CD4-positive, alpha-beta T cell treated with Interleukin-4 for 4 hours (primary cell): ENCODE measurements around the gene DCP2.

Experiments used
- DNase-seq: peaks from one replicate; pipeline ENCODE4 v3.0.0-alpha.2; 2020

The DCP2 gene

DNA sequence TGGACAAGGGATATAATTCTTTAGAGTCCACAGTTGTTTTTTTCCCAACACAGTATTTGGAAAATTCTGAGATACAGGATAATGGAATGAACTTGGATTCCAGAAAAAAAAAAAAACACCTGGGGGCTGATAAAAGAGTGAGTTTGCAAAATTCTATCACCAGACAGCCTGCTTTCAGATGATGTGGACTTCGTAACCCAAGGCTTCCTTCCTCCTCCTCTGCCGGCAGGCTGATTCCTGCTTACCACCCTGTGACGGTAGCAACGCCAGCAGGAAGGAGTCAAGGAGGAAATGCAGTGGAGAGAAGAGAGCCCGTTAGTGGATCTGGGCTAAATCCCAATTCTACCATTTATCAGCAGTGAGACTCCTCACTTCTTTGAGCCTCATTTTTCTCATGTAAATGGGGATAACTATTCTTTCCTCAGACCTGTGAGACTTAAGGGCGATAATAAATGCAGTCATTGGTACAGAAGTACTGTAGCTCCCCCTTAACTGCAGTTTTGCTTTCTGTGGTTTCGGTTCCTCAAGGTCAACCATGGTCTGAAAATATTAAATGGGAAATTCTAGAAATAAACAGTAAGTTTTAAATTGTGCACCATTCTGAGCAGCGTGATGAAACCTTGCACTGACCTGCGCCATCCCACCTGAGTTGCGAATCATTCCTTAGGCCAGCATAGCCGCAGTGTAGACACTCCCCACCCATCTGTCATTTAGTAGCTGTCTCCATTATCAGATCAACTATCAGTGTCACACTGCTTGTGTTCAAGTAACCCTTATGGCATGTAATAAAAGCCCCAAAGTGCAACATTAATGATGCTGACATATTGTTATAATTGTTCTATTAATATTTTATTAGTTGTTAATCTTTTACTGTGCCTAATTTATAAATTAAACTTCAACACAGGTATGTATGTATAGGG, 71.4 kb downstream of the DCP2 start:
- no peak for DNase-seq

DNA sequence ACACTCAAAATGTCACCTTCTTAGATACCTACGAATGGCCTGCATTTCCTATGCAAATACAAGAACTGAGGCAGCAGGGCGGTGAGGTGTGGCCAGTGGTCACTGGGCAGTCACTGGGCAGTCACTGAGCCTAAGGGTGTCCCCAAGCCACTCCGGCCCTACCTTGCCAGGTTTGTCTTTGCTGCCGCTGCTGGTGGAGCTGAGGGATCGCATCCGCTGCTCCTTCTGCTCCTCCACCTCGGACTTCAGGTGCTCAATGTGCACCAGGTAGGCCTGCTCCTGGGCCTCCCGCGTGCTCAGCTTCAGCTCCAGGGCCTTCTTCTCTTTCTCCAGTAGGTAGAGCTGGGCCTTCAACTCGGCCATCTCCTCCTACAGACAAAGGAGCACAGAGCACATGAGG, 72.3 kb downstream of the DCP2 start:
- DNase-seq = no peak

DNA sequence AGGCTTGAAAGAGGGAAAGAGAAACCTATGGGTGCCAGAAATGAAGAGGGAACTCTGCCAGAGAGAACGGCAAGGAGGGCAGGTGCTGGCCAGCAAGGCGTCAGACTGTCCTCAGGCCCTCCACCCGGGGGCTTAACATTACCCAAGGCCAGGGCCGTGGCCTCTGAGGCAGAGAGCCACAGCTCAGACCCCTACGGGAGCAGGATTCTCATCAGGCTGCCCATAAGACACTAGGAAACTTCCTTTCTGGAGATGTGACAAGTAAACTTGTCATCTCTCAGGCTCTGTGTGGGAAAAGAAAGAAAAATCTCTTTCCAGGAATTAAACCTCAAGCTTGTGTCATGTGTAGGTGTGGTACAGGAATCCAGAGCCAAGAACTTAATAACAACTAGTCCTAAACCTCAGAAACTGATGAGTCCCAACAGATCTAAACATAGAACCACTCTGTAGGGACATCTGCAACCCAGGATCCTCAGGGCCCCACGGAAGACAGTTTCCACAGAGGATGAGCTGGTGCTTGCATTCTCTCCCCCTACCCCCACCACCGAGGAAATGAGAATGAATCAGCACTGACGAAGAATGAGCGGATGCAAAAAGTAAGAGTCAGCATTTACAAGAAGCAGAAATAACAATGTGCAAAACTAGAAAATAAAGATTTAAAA, 74.3 kb downstream of the DCP2 start:
- DNase-seq = no peak

DNA sequence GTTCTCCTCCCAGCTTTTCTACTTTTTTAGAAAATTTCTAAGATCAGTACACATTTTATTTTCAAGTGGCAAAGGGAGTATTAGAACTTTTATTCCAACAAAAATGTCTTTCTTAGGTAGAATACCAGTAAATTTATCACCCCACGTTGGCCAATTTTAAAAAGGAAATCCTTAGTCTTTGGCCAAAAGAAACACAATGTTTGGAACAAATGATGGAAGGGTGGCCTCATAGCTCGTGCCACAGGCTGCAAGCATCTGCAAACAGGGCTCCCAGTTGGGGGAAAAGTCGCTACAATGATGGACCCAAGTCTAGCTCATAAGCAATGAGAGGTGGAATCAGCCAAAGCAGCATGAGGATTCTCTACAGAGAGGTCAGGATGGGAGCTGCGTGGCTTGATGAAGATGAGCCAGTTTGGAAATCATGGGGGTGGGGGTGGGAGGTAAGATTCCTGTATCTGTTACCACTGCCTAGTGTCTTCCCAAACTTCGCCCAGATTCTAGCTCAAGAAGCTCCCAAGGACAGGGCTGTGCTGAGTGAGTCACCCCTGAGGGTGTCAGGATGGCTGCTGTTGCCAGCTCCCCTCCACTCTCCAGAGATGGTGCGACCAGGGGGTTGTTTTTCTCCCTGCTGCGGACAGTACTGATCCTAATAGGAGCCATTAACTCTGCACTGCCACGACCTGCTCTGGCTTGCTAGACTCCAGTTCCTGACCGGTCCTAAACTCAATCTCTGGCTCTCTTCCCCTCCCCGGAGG, 75.6 kb downstream of the DCP2 start:
- DNase-seq = no peak

DNA sequence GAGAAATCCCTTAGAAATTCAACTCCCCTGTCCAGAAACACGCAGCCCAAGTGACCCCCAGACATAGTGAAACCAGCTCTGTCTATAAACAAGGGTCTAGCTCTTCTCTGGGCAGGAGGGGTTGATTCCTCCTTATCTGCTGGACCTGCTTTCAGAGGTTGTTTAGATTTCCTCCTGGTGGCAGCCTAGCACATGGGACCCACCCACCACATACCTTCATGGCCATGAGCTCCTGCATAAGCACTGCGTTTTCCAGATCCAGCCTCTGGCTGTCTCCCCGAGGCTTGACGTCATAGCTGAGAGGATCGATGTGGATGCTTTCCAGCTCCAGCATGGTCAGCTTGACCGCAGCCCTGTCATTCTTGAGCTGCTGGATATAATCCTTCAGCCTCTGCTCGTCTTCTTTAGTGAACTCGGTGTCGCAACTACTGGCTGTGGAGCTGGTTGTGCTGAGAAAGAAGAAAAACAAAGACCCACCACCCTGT, 77.0 kb downstream of the DCP2 start:
- DNase-seq = no peak

DNA sequence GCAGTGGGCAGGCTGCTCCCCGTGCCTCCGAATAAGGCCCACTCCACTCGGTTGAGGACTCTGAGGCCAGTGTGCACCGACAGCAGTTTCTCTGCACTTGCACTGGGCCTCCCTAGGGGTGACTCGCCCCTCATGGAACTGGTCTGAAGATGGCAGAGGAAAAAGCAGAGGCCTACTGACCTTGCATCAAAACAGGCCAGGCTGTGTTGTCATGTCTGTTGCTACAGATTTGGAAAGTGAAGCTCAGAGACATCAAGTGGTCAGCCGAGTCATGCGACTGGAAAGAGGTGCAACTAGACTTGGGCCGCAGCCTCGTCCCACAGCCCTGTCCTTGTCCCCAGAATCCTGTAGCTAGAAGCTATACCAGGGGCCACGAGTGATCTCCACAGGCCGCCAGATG, 78.3 kb downstream of the DCP2 start:
- DNase-seq = no peak

DNA sequence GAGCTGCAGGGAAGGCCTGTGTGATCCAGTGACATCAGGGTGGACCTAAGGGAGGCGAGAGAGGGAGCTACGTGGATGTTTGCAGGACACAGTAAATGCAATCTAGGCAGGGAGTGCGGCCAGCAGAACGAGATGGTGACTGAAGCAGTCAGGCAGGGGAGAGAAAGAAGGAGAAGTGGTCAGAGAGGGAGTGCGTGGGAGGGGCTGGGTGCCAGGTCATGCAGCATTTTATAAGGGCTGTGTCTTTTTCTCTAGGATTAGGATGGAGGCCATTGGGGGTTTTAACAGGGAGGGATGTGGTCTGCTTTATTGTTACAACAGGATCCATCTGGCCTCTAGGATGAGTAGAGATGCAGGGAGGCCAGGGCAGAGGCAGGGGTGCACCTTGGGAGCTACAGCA, 80.4 kb downstream of the DCP2 start:
- DNase-seq = no peak

DNA sequence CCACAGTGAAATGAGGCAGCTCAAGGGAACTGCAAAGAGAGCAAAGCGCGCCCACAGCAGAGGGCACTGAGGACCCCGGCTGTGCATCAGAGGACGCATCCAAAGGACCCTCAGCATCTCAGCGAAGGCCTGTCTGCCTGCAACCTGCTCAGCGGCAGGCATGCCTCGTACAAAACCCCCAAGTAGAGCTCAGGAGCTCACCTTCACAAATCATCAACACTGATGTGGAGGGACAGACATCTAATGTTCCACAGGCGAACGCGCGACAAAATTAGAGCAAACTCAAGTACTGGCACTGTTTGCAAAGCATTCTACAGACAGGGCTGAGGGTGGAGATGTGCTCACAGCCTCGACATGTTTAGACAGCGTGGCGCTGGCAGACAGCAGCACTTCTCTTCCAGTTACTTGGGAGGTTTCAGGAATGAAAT, 81.0 kb downstream of the DCP2 start:
- no peak for DNase-seq

DNA sequence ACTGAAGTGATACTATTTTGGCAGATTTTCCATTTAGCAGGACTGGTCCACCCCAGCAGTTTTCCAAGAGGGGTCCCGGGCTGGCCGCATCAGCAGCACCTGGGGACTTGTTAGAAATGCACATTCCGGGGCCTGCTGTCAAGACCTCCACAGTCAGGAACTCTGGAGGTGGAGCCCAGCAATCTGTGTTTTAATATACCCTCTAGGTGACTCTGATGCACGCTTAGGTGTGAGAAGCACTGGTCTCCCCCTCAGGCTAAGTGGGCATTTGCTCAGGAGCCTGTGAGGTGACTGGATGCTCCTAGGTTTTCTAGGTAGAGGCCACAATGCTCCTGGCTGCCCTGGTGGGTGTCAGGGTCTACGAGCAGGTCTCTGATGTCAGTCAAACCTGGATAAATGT, 81.7 kb downstream of the DCP2 start:
- no peak for DNase-seq

DNA sequence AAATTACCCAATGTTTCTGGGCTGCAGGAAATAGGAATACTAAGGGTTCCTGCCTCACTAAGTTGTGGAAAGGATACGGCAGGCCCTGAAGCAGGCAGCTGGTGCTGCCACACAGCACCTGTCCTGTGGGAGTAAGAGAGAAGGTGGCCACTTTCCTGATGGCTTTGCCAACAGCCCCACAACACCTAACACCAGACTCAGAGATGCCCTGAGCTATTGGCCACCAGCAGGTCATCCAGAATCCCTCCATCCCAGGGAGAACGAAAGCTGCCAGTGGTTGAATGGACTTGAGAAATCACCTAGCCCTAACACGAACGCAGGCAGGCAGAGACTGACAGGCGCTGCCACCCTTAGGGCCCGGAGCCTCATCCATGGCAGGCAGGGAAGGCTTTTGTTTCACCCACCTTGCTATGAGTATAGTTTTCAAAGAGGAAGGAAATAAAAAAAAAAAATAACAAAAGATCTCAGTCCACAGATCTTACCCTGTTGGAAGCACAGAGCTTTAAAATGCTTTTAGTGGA, 82.2 kb downstream of the DCP2 start:
- DNase-seq = no peak

DNA sequence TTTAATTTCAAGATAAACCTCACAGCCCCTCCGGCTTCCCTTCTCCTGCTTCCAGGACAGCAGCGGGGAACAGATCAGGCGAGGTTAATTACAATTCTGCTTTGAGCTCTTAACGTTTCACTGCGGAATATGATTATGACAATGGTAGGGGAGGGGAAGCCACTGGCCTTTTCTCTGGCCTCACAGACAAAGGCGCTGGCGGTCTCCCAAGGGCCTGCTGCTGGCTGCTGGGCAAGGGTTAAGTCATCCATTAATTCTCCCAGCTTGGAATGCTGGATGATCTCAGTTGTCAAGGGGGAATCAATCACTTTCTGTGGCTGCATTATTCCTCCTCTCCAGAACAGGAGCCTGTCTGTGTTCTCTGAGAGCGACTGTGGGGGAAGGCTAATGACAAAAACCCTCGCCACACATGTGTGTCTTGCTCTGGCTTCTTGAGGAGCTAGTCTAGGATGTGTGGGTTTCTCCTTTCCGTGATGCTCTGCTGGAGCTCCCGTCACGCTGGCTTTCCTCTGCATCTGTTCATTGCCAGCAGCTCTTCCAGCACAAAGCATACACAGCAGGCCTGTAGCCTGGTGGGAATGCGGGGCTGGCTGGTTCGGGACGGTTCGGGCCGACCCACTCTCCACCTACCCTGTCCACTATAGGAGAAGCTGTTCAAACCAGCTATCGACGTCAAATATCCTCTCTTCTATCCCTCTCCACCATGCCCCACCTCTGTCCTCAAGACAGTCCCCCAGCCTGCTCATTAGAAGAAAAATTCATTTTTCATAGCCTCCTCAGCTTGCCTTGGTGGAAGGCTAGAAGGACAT, 82.8 kb downstream of the DCP2 start:
- no peak for DNase-seq

DNA sequence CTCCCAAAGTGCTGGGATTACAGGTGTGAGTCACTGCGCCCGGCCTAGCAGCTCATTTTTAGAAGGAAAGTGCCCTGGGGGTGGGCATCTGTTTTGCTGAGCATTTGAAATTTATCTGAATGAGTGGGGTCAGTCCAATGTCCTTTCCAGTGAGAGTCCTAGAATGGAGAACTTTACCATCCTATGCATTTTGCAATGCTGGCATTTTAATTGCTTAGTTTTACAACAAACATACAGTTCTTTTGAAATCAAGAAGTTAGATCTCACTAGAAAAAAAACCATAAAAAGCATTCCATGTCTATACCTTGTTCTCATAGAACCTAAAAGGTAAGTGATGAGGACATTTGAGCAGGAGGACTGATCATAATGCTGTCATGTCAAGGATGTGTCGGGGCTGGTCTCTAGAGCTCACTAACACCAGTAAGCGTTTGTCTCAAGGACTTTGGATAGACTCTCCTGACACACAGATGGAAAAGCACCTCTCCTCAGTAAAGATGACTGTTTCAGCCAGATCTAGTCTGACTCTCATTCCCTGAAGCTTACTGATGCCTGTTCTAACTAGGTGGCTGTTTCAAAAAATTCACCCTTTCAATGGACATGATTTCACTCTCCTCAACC, 83.9 kb downstream of the DCP2 start:
- no peak for DNase-seq

DNA sequence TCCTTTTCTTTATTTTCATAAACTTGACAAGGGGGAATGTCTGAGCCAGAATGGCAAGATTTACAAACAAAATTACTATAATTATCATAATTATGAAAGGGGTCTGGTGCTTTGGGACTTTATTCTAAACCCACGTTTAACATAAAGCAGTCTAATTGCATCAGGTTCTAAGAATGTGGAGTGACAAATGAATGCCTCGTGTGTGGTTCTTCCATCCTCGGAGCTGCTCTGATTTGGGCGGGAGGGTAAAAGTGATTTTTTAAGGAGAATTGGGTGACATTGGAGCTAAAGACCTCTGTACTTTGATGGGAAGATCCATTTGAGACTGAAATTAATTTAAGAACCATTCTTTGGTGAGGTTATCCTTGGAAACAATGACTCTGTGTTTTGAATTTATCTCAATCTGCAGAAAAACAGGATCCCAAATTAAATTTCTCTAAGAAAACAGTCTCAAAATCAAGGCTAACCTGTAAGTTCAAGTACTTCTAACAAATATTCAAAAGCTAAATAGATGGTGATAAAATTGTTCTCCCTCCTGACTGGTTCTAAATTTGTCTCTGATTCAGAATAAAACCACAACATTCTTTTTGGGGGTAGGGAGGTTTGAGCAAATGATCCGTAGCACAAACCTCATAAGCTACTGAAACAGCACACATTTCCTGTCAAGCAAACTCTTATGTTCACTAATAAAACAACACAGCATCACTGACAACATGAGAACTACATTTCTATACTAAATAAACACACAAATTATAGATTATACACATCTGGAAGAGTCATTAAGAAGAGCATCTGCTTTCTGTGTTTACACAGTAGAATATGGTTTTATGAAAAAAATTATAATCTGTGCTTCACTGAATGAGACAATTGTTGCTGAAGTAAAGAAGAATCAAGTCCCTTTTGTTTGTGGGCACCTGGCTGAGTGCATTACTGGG, 85.5 kb downstream of the DCP2 start:
- no peak for DNase-seq

DNA sequence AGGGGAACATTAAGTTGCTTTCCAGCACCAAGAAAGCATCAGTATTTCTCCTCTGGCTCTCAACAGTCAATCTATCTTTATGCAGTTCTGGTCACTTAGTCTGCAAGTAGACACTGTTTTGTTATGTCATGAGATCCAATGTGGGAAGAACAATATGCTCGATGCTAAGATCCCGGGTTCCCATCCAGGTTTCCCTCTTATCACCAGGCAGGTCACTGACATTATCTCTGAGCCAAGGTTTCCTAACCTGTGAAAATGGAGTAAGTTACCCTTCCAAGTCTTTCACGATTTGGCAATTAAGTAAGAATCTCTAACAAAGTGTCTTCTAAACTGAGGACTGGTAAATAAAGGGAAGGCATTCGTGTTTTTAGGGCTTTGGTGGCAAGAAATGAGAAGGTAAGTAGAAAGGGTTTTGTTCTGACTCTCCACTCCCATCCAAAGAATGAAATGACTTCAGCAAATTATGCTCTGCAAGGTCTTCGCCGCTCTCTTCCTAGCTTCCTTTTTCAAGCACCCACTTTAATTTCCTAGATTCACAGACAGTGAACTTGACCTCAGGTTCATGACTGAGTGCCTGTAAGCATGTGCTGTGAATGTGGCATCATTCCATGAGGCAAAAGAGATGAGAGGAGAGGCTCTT, 86.4 kb downstream of the DCP2 start:
- DNase-seq = no peak

DNA sequence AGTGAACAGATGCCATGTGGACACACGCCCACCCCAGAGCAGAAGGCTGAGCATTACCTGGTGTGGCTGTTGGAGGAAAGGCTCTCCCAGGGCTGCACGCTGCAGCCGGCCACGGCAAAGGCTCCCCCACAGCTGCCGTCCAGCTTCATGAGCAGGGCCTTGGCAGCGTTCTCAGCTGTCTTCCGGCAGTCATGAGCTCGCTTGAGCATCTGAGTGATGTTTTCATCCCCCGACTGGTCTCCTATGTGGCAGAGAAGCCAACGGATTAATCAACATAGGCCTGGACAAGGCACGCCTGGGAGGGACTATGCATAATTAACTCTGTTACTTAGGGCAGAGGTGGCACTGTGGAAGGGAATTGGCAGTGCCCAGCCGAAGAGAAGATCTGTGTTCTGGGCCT, 87.3 kb downstream of the DCP2 start:
- DNase-seq = no peak

DNA sequence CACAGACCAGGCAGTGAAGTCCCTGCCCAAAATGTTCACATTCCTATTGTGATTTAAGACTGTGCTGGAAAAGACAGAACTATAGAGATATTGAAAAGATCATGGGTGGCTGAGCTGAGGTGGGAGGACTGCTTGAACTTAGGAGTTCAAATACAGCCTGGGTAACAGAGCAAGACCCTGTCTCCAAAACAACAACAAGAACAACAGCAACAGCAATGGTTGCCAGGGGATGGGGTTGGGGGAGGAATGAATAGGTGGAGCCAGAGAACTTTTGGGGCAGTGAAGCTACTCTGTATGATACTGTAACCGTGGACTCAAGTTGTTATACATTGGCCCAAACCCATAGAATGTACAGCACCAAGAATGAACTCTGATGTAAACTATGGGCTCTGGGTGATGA, 88.2 kb downstream of the DCP2 start:
- no peak for DNase-seq

DNA sequence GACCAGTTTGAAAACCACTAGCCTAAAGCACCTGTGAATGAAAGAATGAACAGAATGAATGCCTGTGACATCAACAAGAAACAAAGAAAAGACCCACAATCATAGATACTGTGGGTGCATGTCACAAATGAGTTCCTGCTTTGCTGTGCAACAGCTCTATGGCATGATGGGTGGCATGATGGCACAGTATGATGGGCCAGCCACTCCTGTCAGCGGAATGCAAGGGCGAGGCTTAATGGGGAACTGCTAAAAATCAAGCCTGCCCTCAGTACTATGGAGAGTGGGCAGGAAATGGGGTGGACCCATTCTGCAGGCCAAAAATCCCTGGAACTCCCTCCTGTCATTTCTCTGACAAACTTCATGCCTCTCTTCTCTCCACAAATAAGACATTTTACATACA, 89.0 kb downstream of the DCP2 start:
- no peak for DNase-seq

DNA sequence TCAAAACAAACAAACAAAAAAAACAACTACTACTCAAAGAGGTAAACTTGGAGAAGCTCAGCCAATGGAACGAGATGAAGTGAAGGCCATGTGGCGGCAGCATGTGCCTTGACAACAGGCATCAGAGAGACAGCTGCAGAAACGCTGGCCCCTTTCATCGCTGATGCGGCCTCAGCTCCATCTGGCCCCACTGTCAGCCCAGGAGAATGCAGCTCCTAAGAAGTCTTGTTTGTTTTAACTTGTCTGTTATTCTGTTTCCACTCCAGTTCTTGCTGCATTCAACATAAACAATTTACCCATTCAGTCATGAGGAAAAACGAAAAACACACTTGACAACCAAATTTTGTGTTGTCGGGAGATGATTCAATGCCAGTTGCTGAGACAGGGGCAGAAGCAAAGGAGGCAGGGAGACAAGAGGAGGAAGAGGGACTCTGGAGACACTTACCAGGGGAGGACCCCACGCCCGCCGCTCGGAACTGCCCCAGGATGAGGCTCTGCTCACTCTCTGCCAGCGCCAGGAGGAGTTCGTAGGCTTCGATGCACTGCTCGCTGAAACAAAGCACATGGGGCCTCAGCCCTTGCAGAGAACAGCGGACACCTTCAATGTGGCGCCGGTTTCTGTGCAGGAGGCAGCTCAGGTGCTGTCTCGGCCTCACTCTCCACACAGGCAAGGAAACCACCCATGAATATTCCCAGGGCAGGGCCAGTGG, 91.2 kb downstream of the DCP2 start:
- DNase-seq = no peak

DNA sequence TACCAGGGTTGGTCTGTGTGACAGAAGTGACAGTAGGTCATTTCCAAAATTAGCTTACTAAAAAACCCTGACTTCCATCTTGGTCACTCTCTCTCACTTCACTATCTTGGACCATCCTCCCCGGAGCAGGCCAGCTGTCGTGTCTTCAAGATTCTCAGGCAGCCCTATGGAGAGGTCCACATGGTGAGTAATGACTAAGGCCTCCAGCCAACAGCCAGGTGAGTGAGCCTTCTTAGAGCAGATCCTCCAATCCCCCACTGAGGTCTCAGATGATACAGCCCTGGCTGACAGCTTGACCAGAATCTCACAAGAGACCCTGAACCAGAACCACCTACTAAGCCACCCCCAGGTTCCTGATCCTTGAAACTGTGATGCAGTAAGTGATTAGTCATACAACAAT, 92.0 kb downstream of the DCP2 start:
- no peak for DNase-seq
